HepG2 (cell line): ENCODE measurements around the gene DGKB. TPM values are rescaled to one million over a fixed set of nuclear protein-coding genes. Genes with fewer than 3 reads are reported as not detected.

ENCODE experiments used
- ATAC-seq: fragments of 200-7000 bp; cut with Tn5 transposase; 3 replicates; pipeline ENCODE4 v1.9.1; 2020; ENCODE audit warnings: mild to moderate bottlenecking, moderate library complexity
- BruUV-seq: library from RNA; stranded (reverse); fragments of 400-500 nt; replicated peaks from 2 replicates; lab custom pipeline; 2021; lab: Mats Ljungman, UMichigan
- CTCF ChIA-PET: fragments of 300-600 bp; formaldehyde crosslinking; extraction: SDS; loops from one replicate; lab custom pipeline; 2021; ENCODE audit warnings: low total read pairs, inconsistent platforms, low intra/inter-chr PET ratio; lab: Yijun Ruan, JAX
- POLR2A ChIA-PET: fragments of 350-600 bp; sonication (Branson Sonifier 250); formaldehyde crosslinking; loops from one replicate; lab custom pipeline; 2020; ENCODE audit warnings: antibody characterized with exemption, inconsistent platforms; lab: Yijun Ruan, JAX
- DNase-seq: peaks from one replicate; pipeline ENCODE4 v3.0.0-alpha.2; 2015; ENCODE audit warnings: low spot score
- FAIRE-seq: peaks from 3 replicates; lab custom pipeline; 2011; peaks lifted over from hg19 to GRCh38; lab: Jason Lieb, UNC
- H2AFZ ChIP-seq: one replicate; pipeline ENCODE4 v1.6.1; 2011; ENCODE audit warnings: low read length, inconsistent platforms
- H3K27ac ChIP-seq: fragments of 300-600 bp; 3 replicates; pipeline ENCODE4 v1.8.0; 2011; ENCODE audit warnings: mixed run types, mild to moderate bottlenecking, mixed read lengths, low read length, inconsistent platforms; ENCODE audit not compliant: insufficient read depth; ENCODE audit errors: extremely low read length
- H3K27me3 ChIP-seq, 2 experiments: fragments of 200-600 bp in 1 of 2; 2 replicates in 1 of 2; 3 replicates in 1 of 2; pipeline versions ENCODE4 v1.6.0 to v1.8.0; 2011; ENCODE audit warnings: low read length in 2 of 2, mild to moderate bottlenecking in 2 of 2, moderate library complexity in 2 of 2, inconsistent platforms in 1 of 2; ENCODE audit not compliant: insufficient read depth in 2 of 2, control insufficient read depth in 1 of 2
- H3K36me3 ChIP-seq, 2 experiments: fragments of 200-600 bp in 1 of 2; replicated peaks in 1 of 2; 2 replicates in 1 of 2; 3 replicates in 1 of 2; pipeline versions ENCODE4 v1.5.1 to v1.8.0; 2011; ENCODE audit warnings: low read length in 2 of 2, inconsistent platforms in 1 of 2; ENCODE audit not compliant: insufficient read depth in 2 of 2, control insufficient read depth in 1 of 2
- H3K4me1 ChIP-seq: 2 replicates; pipeline ENCODE4 v1.5.1; 2012; ENCODE audit warnings: low read length, inconsistent platforms; ENCODE audit not compliant: insufficient read depth
- H3K4me2 ChIP-seq: 2 replicates; pipeline ENCODE4 v1.6.0; 2011; ENCODE audit warnings: low read depth, low read length, inconsistent platforms
- H3K4me3 ChIP-seq, 3 experiments: fragments of 200-600 bp in 1 of 3; sonication (generic), shearing (Covaris generic) in 1 of 3; replicated peaks in 1 of 3; 2 replicates each; pipeline ENCODE4 v1.5.1; 2011 to 2016; ENCODE audit warnings: low read length in 3 of 3, inconsistent platforms in 2 of 3, low read depth in 2 of 3, mild to moderate bottlenecking in 2 of 3, control low read depth in 1 of 3, mixed read lengths in 1 of 3; ENCODE audit not compliant: insufficient read depth in 1 of 3
- H3K79me2 ChIP-seq: one replicate; pipeline ENCODE4 v1.6.1; 2011; ENCODE audit warnings: low read length, inconsistent platforms; ENCODE audit not compliant: insufficient read depth
- H3K9ac ChIP-seq: 2 replicates; pipeline ENCODE4 v1.6.0; 2011; ENCODE audit warnings: mild to moderate bottlenecking, low read depth, low read length, inconsistent platforms; ENCODE audit not compliant: insufficient read depth
- H3K9me3 ChIP-seq: 2 replicates; pipeline ENCODE4 v1.5.1; 2012; ENCODE audit warnings: mild to moderate bottlenecking, low read length
- H4K20me1 ChIP-seq: 2 replicates; pipeline ENCODE4 v1.6.0; 2011; ENCODE audit warnings: inconsistent platforms, mild to moderate bottlenecking, low read length, moderate library complexity; ENCODE audit not compliant: insufficient read depth
- ATF6 ChIP-seq: sonication (generic); formaldehyde crosslinking; conservative IDR thresholded peaks from 2 replicates; pipeline ENCODE4 v1.4.0; 2020; ENCODE audit warnings: missing genetic modification reagents
- DNMT3B ChIP-seq: conservative IDR thresholded peaks from 2 replicates; pipeline ENCODE4 v1.6.1; 2016; ENCODE audit warnings: missing biosample characterization, control low read depth
- JDP2 ChIP-seq: sonication (generic); formaldehyde crosslinking; IDR thresholded peaks from 2 replicates; pipeline ENCODE4 v1.8.1; 2022; ENCODE audit warnings: missing genetic modification reagents, borderline replicate concordance
- MIER2 ChIP-seq: IDR thresholded peaks from 2 replicates; pipeline ENCODE4 v1.6.1; 2016; ENCODE audit warnings: missing biosample characterization, missing genetic modification reagents
- ZNF275 ChIP-seq: sonication (generic); formaldehyde crosslinking; IDR thresholded peaks from 2 replicates; pipeline ENCODE4 v1.8.0; 2022; ENCODE audit warnings: missing genetic modification reagents, mild to moderate bottlenecking, inconsistent platforms, borderline replicate concordance
- ZNF605 ChIP-seq: sonication (generic); formaldehyde crosslinking; IDR thresholded peaks from 2 replicates; pipeline ENCODE4 v1.8.0; 2022; ENCODE audit warnings: mild to moderate bottlenecking, missing genetic modification reagents
- WGBS: methylation state at CpG from one replicate; pipeline ENCODE4 v1.1.6; 2017; ENCODE audit warnings: low lambda C conversion rate; 5-methylcytosine and 5-hydroxymethylcytosine counted together
- in situ Hi-C: cut with HindIII; loops from 2 replicates; pipeline ENCODE4 v1.10.0; 2017; ENCODE audit warnings: low pct_unique_long_range_greater_than_20kb; ENCODE audit not compliant: extremely low pct_ligation_motif_present
- intact Hi-C: fragments of 100-400 bp; cut with micrococcal nuclease; formaldehyde crosslinking; loops from one replicate; pipeline ENCODE4 v1.10.0; 2022; ENCODE audit not compliant: unreplicated experiment
- polyA plus RNA-seq, 8 experiments: library from polyadenylated mRNA; depleted of rRNA in 3 of 8; stranded (reverse) in 7 of 8; unstranded in 1 of 8; fragments of >200 nt; fragmentation: Illumina TruSeq in 4 of 8; extraction: Trizol in 4 of 8; gene quantifications; 2 replicates each; pipeline versions ENCODE4 v1.2.1 to v1.2.3, GENCODE V29; 2011 to 2016; ENCODE audit warnings: low read depth in 4 of 8, missing spikeins in 1 of 8, mixed read lengths in 1 of 8; ENCODE audit not compliant: insufficient read depth in 1 of 8
- total RNA-seq, 5 experiments: library from RNA; depleted of rRNA; stranded (reverse); fragments of >200 nt; fragmentation: Illumina TruSeq; extraction: Trizol; gene quantifications; 2 replicates each; pipeline ENCODE4 v1.2.3, GENCODE V29; 2016; ENCODE audit warnings: low read depth in 1 of 5
- TF ChIP-seq, protein P1 (sequence below): sonication (generic); formaldehyde crosslinking; IDR thresholded peaks from 2 replicates; pipeline ENCODE4 v1.5.1; 2020; ENCODE audit warnings: mild to moderate bottlenecking, missing genetic modification reagents, borderline replicate concordance
- TF ChIP-seq, protein P2 (sequence below): fragments of 450-650 bp; IDR thresholded peaks from 2 replicates; pipeline ENCODE4 v1.6.1; 2017; ENCODE audit warnings: mild to moderate bottlenecking
- TF ChIP-seq, protein P3 (sequence below): fragments of 450-650 bp; IDR thresholded peaks from 2 replicates; pipeline ENCODE4 v1.6.1; 2016

The DGKB gene
- total and polyA plus RNA-seq, 2 of the 13 experiments (the other 11 are each of a cell fraction or from before 2014, with no cell fraction given) = not detected

DNA sequence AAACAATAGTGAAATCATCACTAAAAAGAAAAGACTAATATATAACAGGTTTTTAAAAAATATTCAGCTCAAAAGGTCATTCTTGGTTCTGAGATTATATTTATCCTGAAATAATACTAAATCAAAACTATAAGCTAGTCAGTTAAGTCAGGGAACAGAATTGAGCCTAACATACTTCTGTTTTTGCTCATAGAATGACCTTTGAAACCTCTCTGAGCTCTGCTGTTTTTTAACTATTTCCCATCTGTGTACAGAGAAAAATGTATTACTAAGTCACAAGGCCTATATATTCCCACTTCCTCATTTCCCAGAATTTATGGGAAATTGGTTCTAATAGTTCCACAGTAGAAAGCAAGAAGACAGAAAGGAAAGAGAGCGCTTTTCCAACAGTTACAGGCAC is 566.3 kb downstream of the DGKB start (continued):
- TF ChIP-seq, protein P1, sequence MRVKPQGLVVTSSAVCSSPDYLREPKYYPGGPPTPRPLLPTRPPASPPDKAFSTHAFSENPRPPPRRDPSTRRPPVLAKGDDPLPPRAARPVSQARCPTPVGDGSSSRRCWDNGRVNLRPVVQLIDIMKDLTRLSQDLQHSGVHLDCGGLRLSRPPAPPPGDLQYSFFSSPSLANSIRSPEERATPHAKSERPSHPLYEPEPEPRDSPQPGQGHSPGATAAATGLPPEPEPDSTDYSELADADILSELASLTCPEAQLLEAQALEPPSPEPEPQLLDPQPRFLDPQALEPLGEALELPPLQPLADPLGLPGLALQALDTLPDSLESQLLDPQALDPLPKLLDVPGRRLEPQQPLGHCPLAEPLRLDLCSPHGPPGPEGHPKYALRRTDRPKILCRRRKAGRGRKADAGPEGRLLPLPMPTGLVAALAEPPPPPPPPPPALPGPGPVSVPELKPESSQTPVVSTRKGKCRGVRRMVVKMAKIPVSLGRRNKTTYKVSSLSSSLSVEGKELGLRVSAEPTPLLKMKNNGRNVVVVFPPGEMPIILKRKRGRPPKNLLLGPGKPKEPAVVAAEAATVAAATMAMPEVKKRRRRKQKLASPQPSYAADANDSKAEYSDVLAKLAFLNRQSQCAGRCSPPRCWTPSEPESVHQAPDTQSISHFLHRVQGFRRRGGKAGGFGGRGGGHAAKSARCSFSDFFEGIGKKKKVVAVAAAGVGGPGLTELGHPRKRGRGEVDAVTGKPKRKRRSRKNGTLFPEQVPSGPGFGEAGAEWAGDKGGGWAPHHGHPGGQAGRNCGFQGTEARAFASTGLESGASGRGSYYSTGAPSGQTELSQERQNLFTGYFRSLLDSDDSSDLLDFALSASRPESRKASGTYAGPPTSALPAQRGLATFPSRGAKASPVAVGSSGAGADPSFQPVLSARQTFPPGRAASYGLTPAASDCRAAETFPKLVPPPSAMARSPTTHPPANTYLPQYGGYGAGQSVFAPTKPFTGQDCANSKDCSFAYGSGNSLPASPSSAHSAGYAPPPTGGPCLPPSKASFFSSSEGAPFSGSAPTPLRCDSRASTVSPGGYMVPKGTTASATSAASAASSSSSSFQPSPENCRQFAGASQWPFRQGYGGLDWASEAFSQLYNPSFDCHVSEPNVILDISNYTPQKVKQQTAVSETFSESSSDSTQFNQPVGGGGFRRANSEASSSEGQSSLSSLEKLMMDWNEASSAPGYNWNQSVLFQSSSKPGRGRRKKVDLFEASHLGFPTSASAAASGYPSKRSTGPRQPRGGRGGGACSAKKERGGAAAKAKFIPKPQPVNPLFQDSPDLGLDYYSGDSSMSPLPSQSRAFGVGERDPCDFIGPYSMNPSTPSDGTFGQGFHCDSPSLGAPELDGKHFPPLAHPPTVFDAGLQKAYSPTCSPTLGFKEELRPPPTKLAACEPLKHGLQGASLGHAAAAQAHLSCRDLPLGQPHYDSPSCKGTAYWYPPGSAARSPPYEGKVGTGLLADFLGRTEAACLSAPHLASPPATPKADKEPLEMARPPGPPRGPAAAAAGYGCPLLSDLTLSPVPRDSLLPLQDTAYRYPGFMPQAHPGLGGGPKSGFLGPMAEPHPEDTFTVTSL (CRISPR knock-in tag) = no peak
- TF ChIP-seq ZNF275 (CRISPR knock-in tag) = no peak

GRCh38 chr7:14332155-14332554 is 570.4 kb downstream of the DGKB start:
- no peaks in the 10 kb centered on the region for H4K20me1 ChIP-seq
- no peaks in the 10 kb centered on the region for H3K27me3 ChIP-seq
- intact Hi-C loops (no loop called here), in situ Hi-C loops (no loop called here)
- peaks cover 71% of the 10 kb centered on the region for H3K9me3 ChIP-seq
- ATAC-seq (no peak), DNase-seq (no peak), FAIRE-seq (no peak)
- no peak overlapping the region for H3K9ac ChIP-seq
- H3K79me2 ChIP-seq = no peaks in the 10 kb centered on the region
- ChIA-PET POLR2A (no interaction called here), CTCF (no interaction called here)
- no peak overlapping the region for H2AFZ ChIP-seq
- WGBS = 3% methylated on average over 5 of the region's 5 CpGs
- H3K36me3 ChIP-seq = no peaks in the 10 kb centered on the region
- no peaks in the 10 kb centered on the region for H3K4me1 ChIP-seq
- H3K4me2 ChIP-seq = no peak overlapping the region
- BruUV-seq = no TSS peak
- no peak overlapping the region for H3K4me3 ChIP-seq
- no peak overlapping the region for H3K27ac ChIP-seq
- TF ChIP-seq, protein P2, sequence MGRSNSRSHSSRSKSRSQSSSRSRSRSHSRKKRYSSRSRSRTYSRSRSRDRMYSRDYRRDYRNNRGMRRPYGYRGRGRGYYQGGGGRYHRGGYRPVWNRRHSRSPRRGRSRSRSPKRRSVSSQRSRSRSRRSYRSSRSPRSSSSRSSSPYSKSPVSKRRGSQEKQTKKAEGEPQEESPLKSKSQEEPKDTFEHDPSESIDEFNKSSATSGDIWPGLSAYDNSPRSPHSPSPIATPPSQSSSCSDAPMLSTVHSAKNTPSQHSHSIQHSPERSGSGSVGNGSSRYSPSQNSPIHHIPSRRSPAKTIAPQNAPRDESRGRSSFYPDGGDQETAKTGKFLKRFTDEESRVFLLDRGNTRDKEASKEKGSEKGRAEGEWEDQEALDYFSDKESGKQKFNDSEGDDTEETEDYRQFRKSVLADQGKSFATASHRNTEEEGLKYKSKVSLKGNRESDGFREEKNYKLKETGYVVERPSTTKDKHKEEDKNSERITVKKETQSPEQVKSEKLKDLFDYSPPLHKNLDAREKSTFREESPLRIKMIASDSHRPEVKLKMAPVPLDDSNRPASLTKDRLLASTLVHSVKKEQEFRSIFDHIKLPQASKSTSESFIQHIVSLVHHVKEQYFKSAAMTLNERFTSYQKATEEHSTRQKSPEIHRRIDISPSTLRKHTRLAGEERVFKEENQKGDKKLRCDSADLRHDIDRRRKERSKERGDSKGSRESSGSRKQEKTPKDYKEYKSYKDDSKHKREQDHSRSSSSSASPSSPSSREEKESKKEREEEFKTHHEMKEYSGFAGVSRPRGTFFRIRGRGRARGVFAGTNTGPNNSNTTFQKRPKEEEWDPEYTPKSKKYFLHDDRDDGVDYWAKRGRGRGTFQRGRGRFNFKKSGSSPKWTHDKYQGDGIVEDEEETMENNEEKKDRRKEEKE = no peak
- TF ChIP-seq JDP2 = no peak
- TF ChIP-seq, protein P3, sequence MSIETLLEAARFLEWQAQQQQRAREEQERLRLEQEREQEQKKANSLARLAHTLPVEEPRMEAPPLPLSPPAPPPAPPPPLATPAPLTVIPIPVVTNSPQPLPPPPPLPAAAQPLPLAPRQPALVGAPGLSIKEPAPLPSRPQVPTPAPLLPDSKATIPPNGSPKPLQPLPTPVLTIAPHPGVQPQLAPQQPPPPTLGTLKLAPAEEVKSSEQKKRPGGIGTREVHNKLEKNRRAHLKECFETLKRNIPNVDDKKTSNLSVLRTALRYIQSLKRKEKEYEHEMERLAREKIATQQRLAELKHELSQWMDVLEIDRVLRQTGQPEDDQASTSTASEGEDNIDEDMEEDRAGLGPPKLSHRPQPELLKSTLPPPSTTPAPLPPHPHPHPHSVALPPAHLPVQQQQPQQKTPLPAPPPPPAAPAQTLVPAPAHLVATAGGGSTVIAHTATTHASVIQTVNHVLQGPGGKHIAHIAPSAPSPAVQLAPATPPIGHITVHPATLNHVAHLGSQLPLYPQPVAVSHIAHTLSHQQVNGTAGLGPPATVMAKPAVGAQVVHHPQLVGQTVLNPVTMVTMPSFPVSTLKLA = no peak
- TF ChIP-seq ZNF605 = no peak
- no peak for TF ChIP-seq MIER2 (CRISPR knock-in tag)
- TF ChIP-seq DNMT3B = no peak
- no peak for TF ChIP-seq ATF6 (CRISPR knock-in tag)
